ENCODE data around the gene DRC7. TPM values are rescaled to one million over a fixed set of nuclear protein-coding genes. Genes with fewer than 3 reads are reported as not detected.

The DRC7 gene
- total RNA-seq, 2 donors from 2014 or later, result not detected

DNA sequence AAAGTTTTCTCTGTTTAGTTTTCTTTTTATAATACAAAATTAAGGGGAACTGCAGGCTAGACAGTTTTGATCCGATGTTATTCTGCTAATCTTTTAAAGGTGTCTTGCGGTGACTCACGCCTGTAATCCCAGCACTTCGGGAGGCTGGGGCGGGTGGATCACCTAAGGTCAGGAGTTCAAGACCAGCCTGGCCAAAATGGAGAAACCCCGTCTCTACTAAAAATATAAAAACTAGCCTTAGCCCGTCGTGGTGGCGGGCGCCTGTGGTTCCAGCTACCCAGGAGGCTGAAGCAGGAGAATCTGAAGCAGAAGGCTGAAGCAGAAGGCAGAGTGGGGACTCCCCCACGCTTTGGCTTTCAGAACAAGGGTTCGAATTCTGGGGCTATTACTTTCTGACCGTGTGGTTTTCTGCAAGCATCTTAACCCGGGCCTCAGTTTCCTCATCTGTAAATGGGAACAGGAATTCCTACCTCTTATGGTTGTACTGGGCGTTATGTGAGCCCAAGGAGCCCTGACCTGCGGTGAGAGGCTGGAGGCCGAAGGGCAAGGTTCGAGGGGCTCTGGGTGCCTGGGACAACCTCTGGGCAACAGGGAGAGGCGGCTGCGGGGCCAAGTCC lies 39.8 kb downstream of the DRC7 start:
- TF ChIP-seq, protein P1, sequence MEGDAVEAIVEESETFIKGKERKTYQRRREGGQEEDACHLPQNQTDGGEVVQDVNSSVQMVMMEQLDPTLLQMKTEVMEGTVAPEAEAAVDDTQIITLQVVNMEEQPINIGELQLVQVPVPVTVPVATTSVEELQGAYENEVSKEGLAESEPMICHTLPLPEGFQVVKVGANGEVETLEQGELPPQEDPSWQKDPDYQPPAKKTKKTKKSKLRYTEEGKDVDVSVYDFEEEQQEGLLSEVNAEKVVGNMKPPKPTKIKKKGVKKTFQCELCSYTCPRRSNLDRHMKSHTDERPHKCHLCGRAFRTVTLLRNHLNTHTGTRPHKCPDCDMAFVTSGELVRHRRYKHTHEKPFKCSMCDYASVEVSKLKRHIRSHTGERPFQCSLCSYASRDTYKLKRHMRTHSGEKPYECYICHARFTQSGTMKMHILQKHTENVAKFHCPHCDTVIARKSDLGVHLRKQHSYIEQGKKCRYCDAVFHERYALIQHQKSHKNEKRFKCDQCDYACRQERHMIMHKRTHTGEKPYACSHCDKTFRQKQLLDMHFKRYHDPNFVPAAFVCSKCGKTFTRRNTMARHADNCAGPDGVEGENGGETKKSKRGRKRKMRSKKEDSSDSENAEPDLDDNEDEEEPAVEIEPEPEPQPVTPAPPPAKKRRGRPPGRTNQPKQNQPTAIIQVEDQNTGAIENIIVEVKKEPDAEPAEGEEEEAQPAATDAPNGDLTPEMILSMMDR (IDR thresholded peaks at IDR 0.05), result no peak
- no peaks in the 10 kb centered on the region for H3K27me3 ChIP-seq
- peaks cover 0 to 21% of the 10 kb centered on the region in 2 donors for H3K4me1 ChIP-seq
- no peaks in the 10 kb centered on the region for H3K36me3 ChIP-seq
- peak overlapping the region; percentile 67 to 80 for H3K4me3 ChIP-seq
- no peaks in the 10 kb centered on the region for H3K9me3 ChIP-seq
- peak overlapping the region; percentile 85 to 88 for H3K27ac ChIP-seq
- no peak for DNase-seq (ENCODE audit: low spot score)

DNA sequence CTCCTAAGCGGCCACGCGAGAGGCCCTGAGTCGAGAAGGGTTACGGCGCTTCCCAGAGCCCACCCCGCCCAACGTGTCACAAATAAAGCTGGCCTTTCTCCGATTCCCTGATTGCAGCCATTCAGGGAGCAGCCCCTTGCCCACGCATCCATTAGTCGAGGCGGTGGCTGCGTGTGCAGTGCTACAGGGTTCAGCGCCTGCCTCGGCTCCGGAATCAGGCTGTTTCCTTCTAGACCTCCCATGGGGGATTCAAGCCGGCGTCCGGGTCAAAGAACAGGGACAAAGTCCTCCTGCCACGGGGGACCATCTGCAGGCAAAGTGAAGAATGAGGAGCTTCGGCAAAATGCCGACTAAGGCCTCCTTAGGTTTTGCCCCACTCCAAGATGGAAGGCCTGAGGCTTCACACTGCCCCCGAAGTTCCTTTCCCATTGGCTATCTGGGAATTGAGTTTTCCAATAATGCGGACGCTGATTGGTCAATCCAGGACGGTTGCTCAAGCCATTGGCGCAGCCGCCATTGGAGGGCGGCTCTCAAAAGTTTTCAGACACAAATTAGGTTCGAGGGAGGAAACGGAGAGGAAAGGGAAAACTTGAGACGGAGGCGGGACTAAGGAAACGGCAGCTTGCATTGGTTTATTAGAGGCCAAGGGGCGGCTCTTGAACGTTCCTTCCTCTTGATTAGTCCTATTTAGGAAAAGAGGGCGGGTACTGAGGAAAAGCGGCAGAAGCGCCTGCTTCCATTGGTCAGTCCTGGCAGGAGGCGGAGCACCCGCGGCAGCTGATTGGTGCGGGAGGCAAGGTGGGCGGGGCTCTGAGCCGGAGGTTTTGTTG lies 40.5 kb downstream of the DRC7 start:
- Histone ChIP-seq H3K27ac (peak overlapping the region; percentile 85 to 88), H3K4me1 (peaks cover 0 to 21% of the 10 kb centered on the region in 2 donors), H3K36me3 (no peaks in the 10 kb centered on the region), H3K9me3 (no peaks in the 10 kb centered on the region), H3K4me3 (peak overlapping the region; percentile 69 to 94), H3K27me3 (no peaks in the 10 kb centered on the region)
- TF ChIP-seq, protein P1 (IDR thresholded peaks at IDR 0.05), result no peak
- peak; percentile 100 for DNase-seq (ENCODE audit: low spot score)

DNA sequence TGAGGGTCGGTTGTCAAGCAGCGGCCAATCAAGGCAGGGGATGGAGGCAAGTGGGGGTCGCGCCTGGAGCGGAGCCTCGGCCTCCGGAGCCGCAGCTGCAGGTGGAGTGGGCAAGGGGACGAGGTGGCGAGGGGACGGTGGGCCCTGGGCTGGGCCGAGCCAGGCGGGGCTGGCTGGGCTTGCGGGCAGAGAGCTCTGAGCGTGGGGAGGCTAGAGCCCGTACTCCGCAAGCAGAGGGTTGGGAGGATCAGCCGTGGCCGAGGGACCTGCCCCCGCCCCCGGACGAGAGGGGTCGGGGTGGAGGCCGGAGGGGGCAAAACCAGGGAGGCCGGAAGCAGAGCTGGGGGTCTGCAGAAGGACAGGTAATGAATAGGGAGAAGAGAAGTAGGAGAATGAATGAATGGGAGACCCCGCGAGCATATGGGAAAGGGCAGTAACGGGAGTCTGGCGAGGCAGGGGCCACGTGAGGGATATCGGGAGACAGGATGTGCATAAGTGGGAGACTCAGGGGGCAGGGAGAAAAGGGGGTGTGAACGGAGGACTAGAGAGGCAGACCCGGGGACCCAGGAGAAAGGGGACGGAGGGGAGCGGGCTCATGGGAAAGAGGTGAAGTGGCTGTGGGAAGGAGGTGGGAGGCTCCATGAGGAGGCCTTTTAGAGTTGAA lies 41.3 kb downstream of the DRC7 start, which contains the start of gene KATNB1:
Gene KATNB1 (plus strand): TSS at position 16 of the 664 bp plus-strand sequence. CDS start 1,474 bp downstream, outside the sequence.
- no peaks in the 10 kb centered on the region for H3K27me3 ChIP-seq
- no peaks in the 10 kb centered on the region for H3K36me3 ChIP-seq
- H3K4me3 ChIP-seq, result peak within 1 kb of the TSS; percentile 69 to 94
- TF ChIP-seq, protein P1 (IDR thresholded peaks at IDR 0.05), result no peak
- H3K9me3 ChIP-seq, result no peaks in the 10 kb centered on the region
- peaks cover 0 to 21% of the 10 kb centered on the region in 2 donors for H3K4me1 ChIP-seq
- no peak for DNase-seq (ENCODE audit: low spot score)
- peak within 1 kb of the TSS; percentile 85 to 88 for H3K27ac ChIP-seq

DNA sequence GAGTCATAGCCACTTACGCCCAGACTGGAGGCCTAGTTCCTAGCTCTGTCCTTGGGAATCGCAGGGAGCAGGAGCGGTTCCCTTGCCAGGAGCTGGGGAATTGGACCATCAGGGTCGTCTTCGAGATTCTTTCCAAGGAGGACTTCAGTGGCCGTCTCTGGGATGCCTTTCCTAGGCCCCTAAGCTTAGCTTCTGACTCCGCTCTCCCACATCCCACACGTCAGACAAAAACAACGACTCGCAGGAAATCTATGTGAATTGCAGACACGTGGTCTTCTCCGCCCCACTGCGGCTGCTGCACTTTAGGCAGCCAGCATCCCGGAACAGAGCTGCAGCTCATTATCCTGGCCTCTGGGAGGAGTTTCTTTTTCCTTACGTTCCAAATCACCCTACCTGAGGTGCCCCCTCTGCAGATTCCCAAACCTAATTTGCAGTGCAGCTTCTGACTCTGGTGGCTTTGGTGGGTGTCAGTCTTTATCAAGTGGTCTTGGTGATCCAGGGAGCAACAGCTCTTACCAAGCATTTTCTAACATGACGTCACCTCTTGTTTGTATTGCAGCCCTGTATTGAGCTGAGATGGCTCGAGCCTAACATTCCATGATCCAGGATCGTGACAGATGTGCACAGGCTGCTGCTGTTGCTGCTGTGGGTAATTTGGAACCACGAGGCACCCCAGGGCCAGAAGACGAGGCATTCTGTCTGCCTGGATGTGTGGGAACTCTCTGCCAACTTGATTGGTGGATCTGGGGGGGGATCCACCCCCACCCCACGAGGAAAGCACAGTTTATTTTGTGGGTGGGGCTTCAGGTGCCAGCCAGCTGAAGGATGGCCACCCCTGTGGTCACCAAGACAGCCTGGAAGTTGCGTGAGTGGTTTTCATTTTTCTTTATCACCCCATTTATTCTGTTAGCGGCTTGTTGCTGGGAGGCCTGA lies 42.1 kb downstream of the DRC7 start:
- Histone ChIP-seq H3K4me3 (peak overlapping the region; percentile 69 to 94), H3K27ac (peak overlapping the region; percentile 30 to 44)
- peak; percentile 73 for DNase-seq (ENCODE audit: low spot score)

More for the DNA sequence above, 42.1 kb downstream of the DRC7 start:
- Histone ChIP-seq H3K4me1 (peaks cover 0 to 21% of the 10 kb centered on the region in 2 donors), H3K9me3 (no peaks in the 10 kb centered on the region), H3K36me3 (no peaks in the 10 kb centered on the region), H3K27me3 (no peaks in the 10 kb centered on the region)
- TF ChIP-seq, protein P1 (IDR thresholded peaks at IDR 0.05), result no peak
